Cardiac muscle cell (in vitro differentiated cells and primary cell): ENCODE data around the gene SRGAP1. TPM values are rescaled to one million over a fixed set of nuclear protein-coding genes. Genes with fewer than 3 reads are reported as not detected.

ENCODE experiments used
- DNase-seq, 2 donors: peaks; one replicate each; pipeline versions ENCODE4 v3.0.0 to v3.0.0-alpha.2; 2010 to 2017; ENCODE audit warnings: low read depth in 1 of 2, low spot score in 1 of 2
- H3K27ac ChIP-seq: fragments of 200-600 bp; sonication (generic); 2 replicates; pipeline ENCODE4 v1.5.1; 2016
- H3K27me3 ChIP-seq: fragments of 200-600 bp; sonication (generic); 2 replicates; pipeline ENCODE4 v1.6.0; 2016; ENCODE audit warnings: control low read depth
- H3K36me3 ChIP-seq: fragments of 200-600 bp; sonication (generic); 2 replicates; pipeline ENCODE4 v1.5.1; 2016; ENCODE audit warnings: control low read depth
- H3K4me1 ChIP-seq: fragments of 200-600 bp; sonication (generic); 2 replicates; pipeline ENCODE4 v1.8.1; 2017; ENCODE audit warnings: low read depth, mild to moderate bottlenecking, mixed run types
- H3K4me3 ChIP-seq: fragments of 200-600 bp; sonication (generic); 2 replicates; pipeline ENCODE4 v1.5.1; 2016; ENCODE audit warnings: mild to moderate bottlenecking
- H3K9me3 ChIP-seq: fragments of 200-600 bp; sonication (generic); 2 replicates; pipeline ENCODE4 v1.5.1; 2017; ENCODE audit warnings: low read depth, mild to moderate bottlenecking, control low read depth
- CTCF ChIP-seq: IDR thresholded peaks from 2 replicates; pipeline ENCODE4 v1.5.1; 2012; ENCODE audit warnings: low read depth, mild to moderate bottlenecking, low read length
- polyA plus RNA-seq: library from polyadenylated mRNA; unstranded; fragments of >200 nt; fragmentation: Nextera tagmentation; extraction: Ambion mirVana; gene quantifications from 2 replicates; pipeline ENCODE4 v1.2.1, GENCODE V29; 2016
- total RNA-seq: library from RNA; depleted of rRNA; stranded (reverse); fragments of >200 nt; gene quantifications from 2 replicates; pipeline ENCODE4 v1.2.3, GENCODE V29; 2016

SRGAP1 gene
- total and polyA plus RNA-seq, 2 experiments from 2014 or later, result 2.7 to 3.9 TPM

- no peak overlapping the region for H3K27ac ChIP-seq
- H3K4me1 ChIP-seq, result no peaks in the 10 kb centered on the region
- no peaks in the 10 kb centered on the region for H3K9me3 ChIP-seq
- no peaks in the 10 kb centered on the region for H3K36me3 ChIP-seq
- no peaks in the 10 kb centered on the region for H3K27me3 ChIP-seq
- peak overlapping the region; percentile 85 for H3K4me3 ChIP-seq
- DNase-seq, result peak; percentile 13 to 38
- TF ChIP-seq CTCF, result no peak
Observed at GRCh38 chr12:63845726-63846125, 1.2 kb downstream of the SRGAP1 start.

GRCh38 chr12:63846238-63846967, 1.9 kb downstream of the SRGAP1 start:
- Histone ChIP-seq H3K9me3 (no peaks in the 10 kb centered on the region), H3K4me3 (no peak overlapping the region), H3K27me3 (no peaks in the 10 kb centered on the region), H3K4me1 (no peaks in the 10 kb centered on the region), H3K36me3 (no peaks in the 10 kb centered on the region), H3K27ac (no peak overlapping the region)
- no peak for TF ChIP-seq CTCF
- DNase-seq, result no peak

GRCh38 chr12:63848450-63848849, 4.0 kb downstream of the SRGAP1 start:
- DNase-seq, result no peak
- no peaks in the 10 kb centered on the region for H3K36me3 ChIP-seq
- no peak for TF ChIP-seq CTCF
- no peak overlapping the region for H3K27ac ChIP-seq
- H3K27me3 ChIP-seq, result no peaks in the 10 kb centered on the region
- H3K4me3 ChIP-seq, result no peak overlapping the region
- H3K4me1 ChIP-seq, result no peaks in the 10 kb centered on the region
- no peaks in the 10 kb centered on the region for H3K9me3 ChIP-seq

GRCh38 chr12:63849106-63849620, 4.7 kb downstream of the SRGAP1 start:
- no peak for DNase-seq
- no peak overlapping the region for H3K4me3 ChIP-seq
- no peaks in the 10 kb centered on the region for H3K27me3 ChIP-seq
- no peak for TF ChIP-seq CTCF
- H3K9me3 ChIP-seq, result no peaks in the 10 kb centered on the region
- H3K4me1 ChIP-seq, result no peaks in the 10 kb centered on the region
- no peaks in the 10 kb centered on the region for H3K36me3 ChIP-seq
- no peak overlapping the region for H3K27ac ChIP-seq

GRCh38 chr12:63849641-63850040, 5.1 kb downstream of the SRGAP1 start:
- no peak for TF ChIP-seq CTCF
- H3K36me3 ChIP-seq, result no peaks in the 10 kb centered on the region

More at GRCh38 chr12:63849641-63850040, 5.1 kb downstream of the SRGAP1 start:
- no peaks in the 10 kb centered on the region for H3K9me3 ChIP-seq
- H3K4me1 ChIP-seq, result no peaks in the 10 kb centered on the region
- H3K4me3 ChIP-seq, result no peak overlapping the region
- H3K27me3 ChIP-seq, result no peaks in the 10 kb centered on the region
- no peak overlapping the region for H3K27ac ChIP-seq
- no peak for DNase-seq
